ENCODE measurements around the gene GPBP1.
"Not testable (repeated sequence)": the region's sequence is repeated elsewhere in the genome, so short reads cannot be mapped to it uniquely, and the experiment has no call there.

GPBP1 gene

GRCh38 chr5:57276353-57276752, 102.5 kb downstream of the GPBP1 start:
- DNase-seq (ENCODE audit: low read depth in 3 of 3, low spot score in 1 of 3), result no peak

- DNase-seq (ENCODE audit: low read depth in 3 of 3, low spot score in 1 of 3), result no peak
Observed at GRCh38 chr5:57277085-57277484, 103.2 kb downstream of the GPBP1 start.

GRCh38 chr5:57280853-57281252, 107.0 kb downstream of the GPBP1 start:
- DNase-seq (ENCODE audit: low read depth in 3 of 3, low spot score in 1 of 3), result no peak

GRCh38 chr5:57285084-57285483, 111.2 kb downstream of the GPBP1 start:
- DNase-seq (ENCODE audit: low read depth in 3 of 3, low spot score in 1 of 3), result not testable (repeated sequence)

GRCh38 chr5:57291894-57292293, 118.0 kb downstream of the GPBP1 start:
- no peak for DNase-seq (ENCODE audit: low read depth in 3 of 3, low spot score in 1 of 3)

GRCh38 chr5:57292336-57292735, 118.5 kb downstream of the GPBP1 start:
- no peak for DNase-seq (ENCODE audit: low read depth in 3 of 3, low spot score in 1 of 3)

- peak; percentile 60 to 71 (median 68) for DNase-seq (ENCODE audit: low read depth in 3 of 3, low spot score in 1 of 3)
Observed at GRCh38 chr5:57298295-57298984, 124.6 kb downstream of the GPBP1 start.

GRCh38 chr5:57298985-57299491, 125.2 kb downstream of the GPBP1 start:
- DNase-seq (ENCODE audit: low read depth in 3 of 3, low spot score in 1 of 3), result peak in 1 of 3 donors; percentile 8

- no peak for DNase-seq (ENCODE audit: low read depth in 3 of 3, low spot score in 1 of 3)
Observed at GRCh38 chr5:57299986-57300385, 126.1 kb downstream of the GPBP1 start.

GRCh38 chr5:57302164-57302563, 128.3 kb downstream of the GPBP1 start:
- peak in 1 of 3 donors; percentile 6 for DNase-seq (ENCODE audit: low read depth in 3 of 3, low spot score in 1 of 3)

GRCh38 chr5:57302643-57303042, 128.8 kb downstream of the GPBP1 start:
- no peak for DNase-seq (ENCODE audit: low read depth in 3 of 3, low spot score in 1 of 3)

GRCh38 chr5:57303985-57304384, 130.1 kb downstream of the GPBP1 start:
- no peak for DNase-seq (ENCODE audit: low read depth in 3 of 3, low spot score in 1 of 3)

- no peak for DNase-seq (ENCODE audit: low read depth in 3 of 3, low spot score in 1 of 3)
Observed at GRCh38 chr5:57304931-57305330, 131.1 kb downstream of the GPBP1 start.

GRCh38 chr5:57306359-57306758, 132.5 kb downstream of the GPBP1 start:
- no peak for DNase-seq (ENCODE audit: low read depth in 3 of 3, low spot score in 1 of 3)

- no peak for DNase-seq (ENCODE audit: low read depth in 3 of 3, low spot score in 1 of 3)
Observed at GRCh38 chr5:57307516-57307915, 133.7 kb downstream of the GPBP1 start.

- not testable (repeated sequence) for DNase-seq (ENCODE audit: low read depth in 3 of 3, low spot score in 1 of 3)
Observed at GRCh38 chr5:57309022-57309421, 135.2 kb downstream of the GPBP1 start.

- no peak for DNase-seq (ENCODE audit: low read depth in 3 of 3, low spot score in 1 of 3)
Observed at GRCh38 chr5:57311251-57311650, 137.4 kb downstream of the GPBP1 start.

GRCh38 chr5:57311921-57312735, 138.3 kb downstream of the GPBP1 start:
- DNase-seq (ENCODE audit: low read depth in 3 of 3, low spot score in 1 of 3), result no peak

GRCh38 chr5:57313716-57314115, 139.9 kb downstream of the GPBP1 start:
- no peak for DNase-seq (ENCODE audit: low read depth in 3 of 3, low spot score in 1 of 3)
